KMS-11 (cell line): ENCODE data around the gene SMPD3.

ENCODE experiments used
- H2AFZ ChIP-seq: fragments of 200-600 bp; sonication (generic); 2 replicates; pipeline ENCODE4 v1.6.1; 2016; ENCODE audit warnings: antibody characterized with exemption, mixed run types, low read depth
- H3K27ac ChIP-seq: fragments of 200-600 bp; sonication (generic); 2 replicates; pipeline ENCODE4 v1.6.1; 2016; ENCODE audit warnings: mild to moderate bottlenecking, mixed run types
- H3K27me3 ChIP-seq: fragments of 200-600 bp; sonication (generic); 2 replicates; pipeline ENCODE4 v1.6.1; 2017; ENCODE audit warnings: mild to moderate bottlenecking, low read depth, mixed run types, moderate library complexity; ENCODE audit not compliant: insufficient read depth
- H3K36me3 ChIP-seq: fragments of 200-600 bp; sonication (generic); 2 replicates; pipeline ENCODE4 v1.6.1; 2017; ENCODE audit warnings: mild to moderate bottlenecking, mixed run types; ENCODE audit not compliant: insufficient read depth
- H3K4me1 ChIP-seq: fragments of 200-600 bp; sonication (generic); 2 replicates; pipeline ENCODE4 v1.6.1; 2016; ENCODE audit warnings: mild to moderate bottlenecking, low read depth, mixed run types; ENCODE audit not compliant: poor library complexity, severe bottlenecking
- H3K4me2 ChIP-seq: fragments of 200-600 bp; sonication (generic); 2 replicates; pipeline ENCODE4 v1.7.0; 2016; ENCODE audit warnings: mild to moderate bottlenecking, mixed run types
- H3K4me3 ChIP-seq: fragments of 200-600 bp; sonication (generic); IDR thresholded peaks from 2 replicates; pipeline ENCODE4 v1.6.1; 2017; ENCODE audit warnings: low read depth, low read length, mixed read lengths; ENCODE audit not compliant: insufficient read depth
- H3K79me2 ChIP-seq: fragments of 200-600 bp; sonication (generic); 2 replicates; pipeline ENCODE4 v1.6.1; 2016; ENCODE audit warnings: low read depth, mixed run types; ENCODE audit not compliant: insufficient read depth
- H3K9ac ChIP-seq: fragments of 200-600 bp; sonication (generic); 2 replicates; pipeline ENCODE4 v1.6.1; 2016; ENCODE audit warnings: mild to moderate bottlenecking, mixed run types
- H4K20me1 ChIP-seq: fragments of 200-600 bp; sonication (generic); 2 replicates; pipeline ENCODE4 v1.6.1; 2016; ENCODE audit warnings: mild to moderate bottlenecking, mixed run types; ENCODE audit not compliant: insufficient read depth
- CTCF ChIP-seq: fragments of 200-600 bp; sonication (generic); conservative IDR thresholded peaks from 2 replicates; pipeline ENCODE4 v1.6.1; 2017; ENCODE audit warnings: low read depth, mild to moderate bottlenecking, antibody characterized with exemption, low read length, moderate library complexity, mixed read lengths

SMPD3 gene

GRCh38 chr16:68364561-68364998 is 83.7 kb downstream of the SMPD3 start:
- H3K27me3 ChIP-seq: no peaks in the 10 kb centered on the region
- no peak overlapping the region for H3K27ac ChIP-seq
- H4K20me1 ChIP-seq: no peaks in the 10 kb centered on the region
- no peak overlapping the region for H3K4me3 ChIP-seq
- no peak overlapping the region for H3K9ac ChIP-seq
- no peak for TF ChIP-seq CTCF
- no peak overlapping the region for H2AFZ ChIP-seq
- H3K4me1 ChIP-seq: peaks cover 40% of the 10 kb centered on the region
- H3K79me2 ChIP-seq: no peaks in the 10 kb centered on the region
- no peak overlapping the region for H3K4me2 ChIP-seq
- no peaks in the 10 kb centered on the region for H3K36me3 ChIP-seq

GRCh38 chr16:68363658-68364521 is 84.4 kb downstream of the SMPD3 start:
- no peaks in the 10 kb centered on the region for H3K36me3 ChIP-seq

DNA sequence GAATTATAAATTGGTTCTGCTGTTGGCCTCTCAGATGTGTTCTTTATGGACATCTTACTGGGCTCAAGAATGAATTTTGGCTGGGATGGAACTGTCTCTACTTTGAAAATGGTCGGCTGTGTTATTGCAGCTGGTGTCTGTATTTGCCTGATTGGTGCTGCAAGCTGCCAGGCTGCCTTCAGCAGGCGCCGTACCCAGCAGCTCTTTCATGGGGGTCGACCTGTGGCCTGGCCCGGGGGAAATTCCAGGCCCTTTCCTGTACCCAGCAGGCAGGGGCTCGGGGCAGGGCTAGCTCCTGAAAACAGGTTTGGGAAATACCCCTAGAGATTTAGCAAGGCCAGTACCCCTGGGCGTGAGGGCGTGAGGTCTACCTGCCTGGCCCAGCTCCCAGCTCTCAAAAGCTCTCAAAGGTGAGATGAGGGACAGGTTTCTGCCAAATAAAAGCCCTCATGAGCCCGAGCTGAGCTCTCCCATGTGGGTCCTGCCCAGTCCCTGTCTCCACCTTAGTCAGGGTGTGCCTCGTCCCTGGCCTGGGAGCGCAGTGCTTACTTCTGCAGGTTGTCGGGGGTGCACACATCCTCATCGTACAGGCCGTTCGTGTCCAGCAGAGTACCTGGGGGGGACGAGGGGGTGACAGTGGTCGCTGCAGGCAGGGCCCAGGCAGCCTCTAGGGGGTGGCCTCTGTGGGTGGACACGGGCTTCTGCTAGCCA is 85.2 kb downstream of the SMPD3 start:
- no peaks in the 10 kb centered on the region for H4K20me1 ChIP-seq
- no peak overlapping the region for H3K27ac ChIP-seq
- H2AFZ ChIP-seq: no peak overlapping the region
- no peaks in the 10 kb centered on the region for H3K79me2 ChIP-seq
- H3K4me3 ChIP-seq: no peak overlapping the region
- H3K9ac ChIP-seq: no peak overlapping the region
- peaks cover 29% of the 10 kb centered on the region for H3K4me1 ChIP-seq
- no peaks in the 10 kb centered on the region for H3K27me3 ChIP-seq
- H3K4me2 ChIP-seq: no peak overlapping the region
- H3K36me3 ChIP-seq: no peaks in the 10 kb centered on the region
- TF ChIP-seq CTCF: no peak

More at GRCh38 chr16:68363658-68364521, 84.4 kb downstream of the SMPD3 start:
- Histone ChIP-seq H3K4me1 (peaks cover 33% of the 10 kb centered on the region), H3K79me2 (no peaks in the 10 kb centered on the region), H3K4me3 (no peak overlapping the region), H3K9ac (no peak overlapping the region), H3K27me3 (no peaks in the 10 kb centered on the region), H2AFZ (no peak overlapping the region), H3K4me2 (no peak overlapping the region), H3K27ac (no peak overlapping the region), H4K20me1 (no peaks in the 10 kb centered on the region)
- no peak for TF ChIP-seq CTCF

- Histone ChIP-seq H4K20me1 (no peaks in the 10 kb centered on the region), H3K79me2 (no peaks in the 10 kb centered on the region), H3K36me3 (no peaks in the 10 kb centered on the region), H3K27ac (no peak overlapping the region), H2AFZ (no peak overlapping the region), H3K4me1 (peaks cover 29% of the 10 kb centered on the region), H3K9ac (no peak overlapping the region), H3K27me3 (no peaks in the 10 kb centered on the region), H3K4me2 (no peak overlapping the region), H3K4me3 (no peak overlapping the region)
- TF ChIP-seq CTCF: no peak
Observed at GRCh38 chr16:68362262-68362913, 85.9 kb downstream of the SMPD3 start.
